Measurements from ENCODE around the gene HEATR3. TPM values are rescaled to one million over a fixed set of nuclear protein-coding genes. Genes with fewer than 3 reads are reported as not detected.

The HEATR3 gene
- total RNA-seq, 1 donor = 18.8 TPM

DNA sequence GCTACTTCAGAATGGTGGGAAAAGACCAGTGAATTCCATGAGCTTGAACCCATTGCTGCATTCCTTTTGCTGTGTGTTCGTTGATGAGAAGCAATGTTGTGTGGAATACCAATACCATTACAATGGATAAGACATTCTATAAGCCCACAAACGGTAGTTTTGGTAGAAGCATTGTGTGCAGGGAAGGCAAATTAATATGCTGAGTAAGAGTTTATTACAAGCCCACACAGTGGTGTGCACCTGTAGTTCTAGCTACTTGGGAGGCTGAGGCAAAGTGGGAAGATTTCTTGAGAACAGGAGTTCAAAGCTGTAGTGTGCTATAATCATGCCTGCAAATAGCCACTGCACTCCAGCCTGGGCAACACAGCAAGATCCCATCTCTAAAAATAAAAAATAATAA lies 67.4 kb downstream of the HEATR3 start:
- H3K4me3 ChIP-seq (ENCODE audit: low read depth, low read length) = no peak overlapping the region
- TF ChIP-seq, protein P1, sequence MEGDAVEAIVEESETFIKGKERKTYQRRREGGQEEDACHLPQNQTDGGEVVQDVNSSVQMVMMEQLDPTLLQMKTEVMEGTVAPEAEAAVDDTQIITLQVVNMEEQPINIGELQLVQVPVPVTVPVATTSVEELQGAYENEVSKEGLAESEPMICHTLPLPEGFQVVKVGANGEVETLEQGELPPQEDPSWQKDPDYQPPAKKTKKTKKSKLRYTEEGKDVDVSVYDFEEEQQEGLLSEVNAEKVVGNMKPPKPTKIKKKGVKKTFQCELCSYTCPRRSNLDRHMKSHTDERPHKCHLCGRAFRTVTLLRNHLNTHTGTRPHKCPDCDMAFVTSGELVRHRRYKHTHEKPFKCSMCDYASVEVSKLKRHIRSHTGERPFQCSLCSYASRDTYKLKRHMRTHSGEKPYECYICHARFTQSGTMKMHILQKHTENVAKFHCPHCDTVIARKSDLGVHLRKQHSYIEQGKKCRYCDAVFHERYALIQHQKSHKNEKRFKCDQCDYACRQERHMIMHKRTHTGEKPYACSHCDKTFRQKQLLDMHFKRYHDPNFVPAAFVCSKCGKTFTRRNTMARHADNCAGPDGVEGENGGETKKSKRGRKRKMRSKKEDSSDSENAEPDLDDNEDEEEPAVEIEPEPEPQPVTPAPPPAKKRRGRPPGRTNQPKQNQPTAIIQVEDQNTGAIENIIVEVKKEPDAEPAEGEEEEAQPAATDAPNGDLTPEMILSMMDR (IDR thresholded peaks at IDR 0.05; ENCODE audit: insufficient read depth, low read length) = no peak
- no peak for DNase-seq (ENCODE audit: low read depth)

GRCh38 chr16:50136399-50136798 lies 70.6 kb downstream of the HEATR3 start:
- DNase-seq (ENCODE audit: low read depth) = no peak
- TF ChIP-seq, protein P1 (IDR thresholded peaks at IDR 0.05; ENCODE audit: insufficient read depth, low read length) = no peak
- no peak overlapping the region for H3K4me3 ChIP-seq (ENCODE audit: low read depth, low read length)

GRCh38 chr16:50137268-50137667 lies 71.5 kb downstream of the HEATR3 start:
- no peak for DNase-seq (ENCODE audit: low read depth)
- H3K4me3 ChIP-seq (ENCODE audit: low read depth, low read length) = no peak overlapping the region
- TF ChIP-seq, protein P1 (IDR thresholded peaks at IDR 0.05; ENCODE audit: insufficient read depth, low read length) = no peak

- no peak overlapping the region for H3K4me3 ChIP-seq (ENCODE audit: low read depth, low read length)
- DNase-seq (ENCODE audit: low read depth) = no peak
- TF ChIP-seq, protein P1 (IDR thresholded peaks at IDR 0.05; ENCODE audit: insufficient read depth, low read length) = no peak
Measured at GRCh38 chr16:50139580-50139979, 73.8 kb downstream of the HEATR3 start.

- TF ChIP-seq, protein P1 (IDR thresholded peaks at IDR 0.05; ENCODE audit: insufficient read depth, low read length) = no peak
- no peak for DNase-seq (ENCODE audit: low read depth)
- H3K4me3 ChIP-seq (ENCODE audit: low read depth, low read length) = no peak overlapping the region
Measured at GRCh38 chr16:50144211-50144610, 78.4 kb downstream of the HEATR3 start.

DNA sequence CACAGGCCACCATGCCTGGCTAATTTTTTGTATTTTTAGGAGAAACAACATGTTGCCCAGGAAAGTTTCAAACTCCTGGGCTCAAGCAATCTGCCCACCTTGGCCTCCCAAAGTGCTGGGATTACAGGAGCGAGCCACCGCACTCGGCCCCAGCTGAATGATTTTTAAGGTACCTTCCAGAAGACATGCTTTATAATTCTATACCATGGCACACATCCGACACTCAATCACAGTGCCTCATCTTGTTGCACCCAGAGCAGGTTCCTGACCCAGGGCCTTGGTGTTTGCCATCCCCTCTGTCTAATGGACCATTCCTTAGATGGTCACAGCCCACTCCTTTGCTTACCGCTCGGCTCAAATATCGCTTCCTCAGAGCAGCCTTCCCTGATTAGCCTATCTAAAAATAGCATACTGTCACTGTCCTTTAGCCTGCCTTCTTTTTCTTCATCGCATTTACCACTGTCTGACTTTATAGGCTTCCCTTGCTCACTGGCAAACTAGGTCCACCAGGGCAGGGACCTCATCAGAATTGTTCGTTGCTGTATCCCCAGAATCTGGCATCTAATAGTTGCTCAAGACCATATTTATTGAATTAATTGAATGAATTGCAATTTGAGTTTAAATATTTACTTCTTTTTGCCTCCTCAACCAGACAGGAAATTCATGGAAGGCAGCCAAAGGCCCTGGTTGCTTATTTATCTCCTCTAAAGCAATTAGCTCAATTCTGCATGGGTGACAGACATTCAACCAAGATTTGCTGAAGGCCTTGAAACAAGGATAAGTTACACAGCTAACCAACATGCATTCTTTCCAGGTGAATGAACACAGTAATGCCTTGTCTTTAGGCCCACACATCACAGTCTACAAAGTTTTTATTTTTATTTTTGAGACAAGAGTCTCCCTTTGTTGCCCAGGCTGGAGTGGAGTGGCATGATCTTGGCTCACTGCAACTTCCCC lies 81.0 kb downstream of the HEATR3 start:
- DNase-seq (ENCODE audit: low read depth) = no peak
- TF ChIP-seq, protein P1 (IDR thresholded peaks at IDR 0.05; ENCODE audit: insufficient read depth, low read length) = no peak
- no peak overlapping the region for H3K4me3 ChIP-seq (ENCODE audit: low read depth, low read length)

Measured in fibroblast of the aortic adventitia (primary cell).